HepG2 (cell line): Measurements from ENCODE around the gene CNOT1. TPM values are rescaled to one million over a fixed set of nuclear protein-coding genes. Genes with fewer than 3 reads are reported as not detected.

Experiments used
- ATAC-seq: fragments of 200-7000 bp; cut with Tn5 transposase; 3 replicates; pipeline ENCODE4 v1.9.1; 2020; ENCODE audit warnings: mild to moderate bottlenecking, moderate library complexity
- BruUV-seq: library from RNA; stranded (reverse); fragments of 400-500 nt; replicated peaks from 2 replicates; lab custom pipeline; 2021; lab: Mats Ljungman, UMichigan
- CTCF ChIA-PET: fragments of 300-600 bp; formaldehyde crosslinking; extraction: SDS; loops from one replicate; lab custom pipeline; 2021; ENCODE audit warnings: low total read pairs, inconsistent platforms, low intra/inter-chr PET ratio; lab: Yijun Ruan, JAX
- POLR2A ChIA-PET: fragments of 350-600 bp; sonication (Branson Sonifier 250); formaldehyde crosslinking; loops from one replicate; lab custom pipeline; 2020; ENCODE audit warnings: antibody characterized with exemption, inconsistent platforms; lab: Yijun Ruan, JAX
- DNase-seq: peaks from one replicate; pipeline ENCODE4 v3.0.0-alpha.2; 2015; ENCODE audit warnings: low spot score
- FAIRE-seq: peaks from 3 replicates; lab custom pipeline; 2011; peaks lifted over from hg19 to GRCh38; lab: Jason Lieb, UNC
- H2AFZ ChIP-seq: one replicate; pipeline ENCODE4 v1.6.1; 2011; ENCODE audit warnings: low read length, inconsistent platforms
- H3K27ac ChIP-seq: fragments of 300-600 bp; 3 replicates; pipeline ENCODE4 v1.8.0; 2011; ENCODE audit warnings: mixed run types, mild to moderate bottlenecking, mixed read lengths, low read length, inconsistent platforms; ENCODE audit not compliant: insufficient read depth; ENCODE audit errors: extremely low read length
- H3K27me3 ChIP-seq, 2 experiments: fragments of 200-600 bp in 1 of 2; 2 replicates in 1 of 2; 3 replicates in 1 of 2; pipeline versions ENCODE4 v1.6.0 to v1.8.0; 2011; ENCODE audit warnings: low read length in 2 of 2, mild to moderate bottlenecking in 2 of 2, moderate library complexity in 2 of 2, inconsistent platforms in 1 of 2; ENCODE audit not compliant: insufficient read depth in 2 of 2, control insufficient read depth in 1 of 2
- H3K36me3 ChIP-seq, 2 experiments: fragments of 200-600 bp in 1 of 2; replicated peaks in 1 of 2; 2 replicates in 1 of 2; 3 replicates in 1 of 2; pipeline versions ENCODE4 v1.5.1 to v1.8.0; 2011; ENCODE audit warnings: low read length in 2 of 2, inconsistent platforms in 1 of 2; ENCODE audit not compliant: insufficient read depth in 2 of 2, control insufficient read depth in 1 of 2
- H3K4me1 ChIP-seq: 2 replicates; pipeline ENCODE4 v1.5.1; 2012; ENCODE audit warnings: low read length, inconsistent platforms; ENCODE audit not compliant: insufficient read depth
- H3K4me2 ChIP-seq: 2 replicates; pipeline ENCODE4 v1.6.0; 2011; ENCODE audit warnings: low read depth, low read length, inconsistent platforms
- H3K4me3 ChIP-seq, 3 experiments: fragments of 200-600 bp in 1 of 3; sonication (generic), shearing (Covaris generic) in 1 of 3; replicated peaks in 1 of 3; 2 replicates each; pipeline ENCODE4 v1.5.1; 2011 to 2016; ENCODE audit warnings: low read length in 3 of 3, inconsistent platforms in 2 of 3, low read depth in 2 of 3, mild to moderate bottlenecking in 2 of 3, control low read depth in 1 of 3, mixed read lengths in 1 of 3; ENCODE audit not compliant: insufficient read depth in 1 of 3
- H3K79me2 ChIP-seq: one replicate; pipeline ENCODE4 v1.6.1; 2011; ENCODE audit warnings: low read length, inconsistent platforms; ENCODE audit not compliant: insufficient read depth
- H3K9ac ChIP-seq: 2 replicates; pipeline ENCODE4 v1.6.0; 2011; ENCODE audit warnings: mild to moderate bottlenecking, low read depth, low read length, inconsistent platforms; ENCODE audit not compliant: insufficient read depth
- H3K9me3 ChIP-seq: 2 replicates; pipeline ENCODE4 v1.5.1; 2012; ENCODE audit warnings: mild to moderate bottlenecking, low read length
- H4K20me1 ChIP-seq: 2 replicates; pipeline ENCODE4 v1.6.0; 2011; ENCODE audit warnings: inconsistent platforms, mild to moderate bottlenecking, low read length, moderate library complexity; ENCODE audit not compliant: insufficient read depth
- CCDC6 ChIP-seq: sonication (generic); formaldehyde crosslinking; IDR thresholded peaks from 2 replicates; pipeline ENCODE4 v1.8.1; 2022; ENCODE audit warnings: mild to moderate bottlenecking, missing genetic modification reagents, moderate library complexity
- PAF1 ChIP-seq: IDR thresholded peaks from 2 replicates; pipeline ENCODE4 v1.6.1; 2016; ENCODE audit warnings: missing genetic modification reagents, missing compliant biosample characterization
- PAXIP1 ChIP-seq: sonication (generic); formaldehyde crosslinking; conservative IDR thresholded peaks from 2 replicates; pipeline ENCODE4 v1.4.0; 2020; ENCODE audit warnings: mild to moderate bottlenecking, missing genetic modification reagents, moderate library complexity
- SOX13 ChIP-seq, 3 experiments: fragments of 450-650 bp in 1 of 3; sonication (generic) in 1 of 3; formaldehyde crosslinking in 1 of 3; IDR thresholded peaks in 2 of 3; conservative IDR thresholded peaks in 1 of 3; 2 replicates each; pipeline versions ENCODE4 v1.5.0 to v1.6.1; 2016 to 2020; ENCODE audit warnings: antibody characterized with exemption in 1 of 3, mild to moderate bottlenecking in 1 of 3, missing compliant biosample characterization in 1 of 3, missing genetic modification reagents in 1 of 3, moderate library complexity in 1 of 3
- USF2 ChIP-seq, 2 experiments: sonication (generic) in 1 of 2; formaldehyde crosslinking in 1 of 2; IDR thresholded peaks; 2 replicates each; pipeline versions ENCODE4 v1.5.1 to v1.6.1; 2011 to 2020; ENCODE audit warnings: borderline replicate concordance in 1 of 2, low read depth in 1 of 2, low read length in 1 of 2, mild to moderate bottlenecking in 1 of 2, missing genetic modification reagents in 1 of 2, moderate library complexity in 1 of 2
- ZIK1 ChIP-seq: sonication (generic); formaldehyde crosslinking; IDR thresholded peaks from 2 replicates; pipeline ENCODE4 v1.5.0; 2020; ENCODE audit warnings: mild to moderate bottlenecking, low read depth, missing genetic modification reagents, borderline replicate concordance
- ZNF235 ChIP-seq: sonication (generic); formaldehyde crosslinking; IDR thresholded peaks from 2 replicates; pipeline ENCODE4 v1.8.1; 2023; ENCODE audit warnings: mild to moderate bottlenecking, missing genetic modification reagents, borderline replicate concordance
- ZNF292 ChIP-seq: sonication (generic); formaldehyde crosslinking; IDR thresholded peaks from 2 replicates; pipeline ENCODE4 v1.8.1; 2022; ENCODE audit warnings: mild to moderate bottlenecking, low read depth, missing genetic modification reagents, borderline replicate concordance
- ZNF598 ChIP-seq: sonication (generic); formaldehyde crosslinking; IDR thresholded peaks from 2 replicates; pipeline ENCODE4 v1.5.1; 2020; ENCODE audit warnings: mild to moderate bottlenecking, missing genetic modification reagents, borderline replicate concordance
- ZSCAN29 ChIP-seq: sonication (generic); formaldehyde crosslinking; conservative IDR thresholded peaks from 2 replicates; pipeline ENCODE4 v1.4.0; 2020; ENCODE audit warnings: mild to moderate bottlenecking, missing genetic modification reagents
- WGBS: methylation state at CpG from one replicate; pipeline ENCODE4 v1.1.6; 2017; ENCODE audit warnings: low lambda C conversion rate; 5-methylcytosine and 5-hydroxymethylcytosine counted together
- in situ Hi-C: cut with HindIII; loops from 2 replicates; pipeline ENCODE4 v1.10.0; 2017; ENCODE audit warnings: low pct_unique_long_range_greater_than_20kb; ENCODE audit not compliant: extremely low pct_ligation_motif_present
- intact Hi-C: fragments of 100-400 bp; cut with micrococcal nuclease; formaldehyde crosslinking; loops from one replicate; pipeline ENCODE4 v1.10.0; 2022; ENCODE audit not compliant: unreplicated experiment
- polyA plus RNA-seq, 8 experiments: library from polyadenylated mRNA; depleted of rRNA in 3 of 8; stranded (reverse) in 7 of 8; unstranded in 1 of 8; fragments of >200 nt; fragmentation: Illumina TruSeq in 4 of 8; extraction: Trizol in 4 of 8; gene quantifications; 2 replicates each; pipeline versions ENCODE4 v1.2.1 to v1.2.3, GENCODE V29; 2011 to 2016; ENCODE audit warnings: low read depth in 4 of 8, missing spikeins in 1 of 8, mixed read lengths in 1 of 8; ENCODE audit not compliant: insufficient read depth in 1 of 8
- total RNA-seq, 5 experiments: library from RNA; depleted of rRNA; stranded (reverse); fragments of >200 nt; fragmentation: Illumina TruSeq; extraction: Trizol; gene quantifications; 2 replicates each; pipeline ENCODE4 v1.2.3, GENCODE V29; 2016; ENCODE audit warnings: low read depth in 1 of 5
- TF ChIP-seq, protein P1 (sequence below): IDR thresholded peaks from 2 replicates; pipeline ENCODE4 v1.6.1; 2016; ENCODE audit warnings: missing compliant biosample characterization, missing genetic modification reagents, borderline replicate concordance

Gene CNOT1
- total and polyA plus RNA-seq, 2 of the 13 experiments (the other 11 are each of a cell fraction or from before 2014, with no cell fraction given): 188 to 232 TPM

- TF ChIP-seq USF2 (IDR thresholded peaks at IDR 0.05; ENCODE audit: low read depth, low read length): no peak
- TF ChIP-seq USF2 (CRISPR knock-in tag; IDR thresholded peaks at IDR 0.05; ENCODE audit: borderline replicate concordance): no peak
Observed at GRCh38 chr16:58656899-58657298, 27.3 kb upstream of the CNOT1 start (continued).

GRCh38 chr16:58655215-58655596, 25.6 kb upstream of the CNOT1 start:
- CTCF ChIA-PET: no interaction called here
- POLR2A ChIA-PET: interaction anchor here (0.7 to 3.7 kb wide), 10 partner anchors 11 to 262 kb away, joined by 3 to 44 read pairs (median 4); partner anchors contain the start of genes CNOT1, GINS3 and GOT2
- peak; percentile 86 for FAIRE-seq
- ATAC-seq: peak; percentile 75
- 1% methylated on average over 8 of the region's 8 CpGs for WGBS
- Histone ChIP-seq H3K27me3 (no peaks in the 10 kb centered on the region), H3K4me3 (peak overlapping the region; percentile 16 to 55 (median 45)), H3K27ac (no peak overlapping the region), H3K9me3 (no peaks in the 10 kb centered on the region), H3K4me1 (peaks cover 57% of the 10 kb centered on the region), H2AFZ (peak overlapping the region; percentile 33), H3K36me3 (no peaks in the 10 kb centered on the region), H3K79me2 (no peaks in the 10 kb centered on the region), H4K20me1 (no peaks in the 10 kb centered on the region), H3K4me2 (peak overlapping the region; percentile 82), H3K9ac (peak overlapping the region; percentile 30; the same call in 1 of the 2 replicates)
- BruUV-seq: no TSS peak
- peak; percentile 43 for DNase-seq
- in situ Hi-C loops (no loop called here), intact Hi-C loops (loop anchor here (2.0 kb wide), 1 partner anchor 102 kb away; no protein-coding TSS in a partner anchor)
- no peak for TF ChIP-seq ZIK1 (CRISPR knock-in tag)
- TF ChIP-seq CCDC6 (CRISPR knock-in tag): 0 out of 2 replicates have a peak, but pooled peaks have one; percentile 3
- no peak for TF ChIP-seq ZNF235
- 0 out of 2 replicates have a peak, but pooled peaks have one; percentile 15 for TF ChIP-seq ZNF598 (CRISPR knock-in tag)
- TF ChIP-seq ZNF292 (CRISPR knock-in tag): no peak
- no peak for TF ChIP-seq PAF1 (CRISPR knock-in tag)
- TF ChIP-seq SOX13 (IDR thresholded peaks at IDR 0.05): no peak
- 0 out of 4 replicates have a peak, but pooled peaks of 1 of the 2 experiments have one; percentile 42 for TF ChIP-seq SOX13 (CRISPR knock-in tag; conservative IDR thresholded peaks at IDR 0.05 in 1 of 2, IDR thresholded peaks at IDR 0.05 in 1 of 2)
- TF ChIP-seq, protein P1, sequence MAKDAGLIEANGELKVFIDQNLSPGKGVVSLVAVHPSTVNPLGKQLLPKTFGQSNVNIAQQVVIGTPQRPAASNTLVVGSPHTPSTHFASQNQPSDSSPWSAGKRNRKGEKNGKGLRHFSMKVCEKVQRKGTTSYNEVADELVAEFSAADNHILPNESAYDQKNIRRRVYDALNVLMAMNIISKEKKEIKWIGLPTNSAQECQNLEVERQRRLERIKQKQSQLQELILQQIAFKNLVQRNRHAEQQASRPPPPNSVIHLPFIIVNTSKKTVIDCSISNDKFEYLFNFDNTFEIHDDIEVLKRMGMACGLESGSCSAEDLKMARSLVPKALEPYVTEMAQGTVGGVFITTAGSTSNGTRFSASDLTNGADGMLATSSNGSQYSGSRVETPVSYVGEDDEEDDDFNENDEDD: no peak
- 0 out of 2 replicates have a peak, but pooled peaks have one; percentile 24 for TF ChIP-seq ZSCAN29
- 0 out of 2 replicates have a peak, but pooled peaks have one; percentile 5 for TF ChIP-seq PAXIP1 (CRISPR knock-in tag)
